H1 (cell line): ENCODE measurements around the gene PRR29. TPM values are rescaled to one million over a fixed set of nuclear protein-coding genes. Genes with fewer than 3 reads are reported as not detected.

Experiments
- CTCF ChIA-PET: fragments of 300-600 bp; sonication (Branson Sonifier 250); formaldehyde crosslinking; loops from one replicate; lab custom pipeline; 2021; ENCODE audit not compliant: partially characterized antibody; lab: Charles Lee
- POLR2A ChIA-PET: fragments of 300-600 bp; sonication (Branson Sonifier 250); formaldehyde crosslinking; loops from one replicate; lab custom pipeline; 2021; ENCODE audit warnings: inconsistent platforms; ENCODE audit not compliant: partially characterized antibody; lab: Charles Lee
- DNase-seq, 2 experiments: peaks; one replicate each; pipeline versions ENCODE4 v3.0.0 to v3.0.0-alpha.2; 2010 to 2022; ENCODE audit warnings: low spot score in 2 of 2, low read depth in 1 of 2, mixed read lengths in 1 of 2
- FAIRE-seq: peaks from 2 replicates; lab custom pipeline; 2011; peaks lifted over from hg19 to GRCh38; lab: Jason Lieb, UNC
- H2AFZ ChIP-seq: 2 replicates; pipeline ENCODE4 v1.8.1; 2012; ENCODE audit warnings: low read length, inconsistent platforms
- H2AK5ac ChIP-seq: 2 replicates; pipeline ENCODE4 v1.6.1; 2013; ENCODE audit warnings: low read depth, low read length
- H2BK120ac ChIP-seq: replicated peaks from 2 replicates; pipeline ENCODE3; 2013; ENCODE audit warnings: low read depth, low read length, inconsistent platforms
- H2BK12ac ChIP-seq: 2 replicates; pipeline ENCODE4 v1.6.1; 2013; ENCODE audit warnings: low read depth, low read length
- H2BK15ac ChIP-seq: 2 replicates; pipeline ENCODE4 v1.6.1; 2013; ENCODE audit warnings: low read length
- H2BK20ac ChIP-seq: 2 replicates; pipeline ENCODE4 v1.6.1; 2013; ENCODE audit warnings: low read length
- H2BK5ac ChIP-seq: 2 replicates; pipeline ENCODE4 v1.6.1; 2013; ENCODE audit warnings: low read depth, low read length
- H3K14ac ChIP-seq: 2 replicates; pipeline ENCODE4 v1.6.1; 2013; ENCODE audit warnings: inconsistent platforms; ENCODE audit not compliant: insufficient read length
- H3K18ac ChIP-seq: 2 replicates; pipeline ENCODE4 v1.6.1; 2013; ENCODE audit warnings: low read length; ENCODE audit errors: extremely low read depth
- H3K23ac ChIP-seq: 2 replicates; pipeline ENCODE4 v1.6.1; 2013; ENCODE audit warnings: inconsistent platforms; ENCODE audit not compliant: insufficient read length
- H3K23me2 ChIP-seq: 2 replicates; pipeline ENCODE4 v1.6.1; 2013; ENCODE audit warnings: low read depth, low read length
- H3K27ac ChIP-seq: 2 replicates; pipeline ENCODE4 v1.6.1; 2011; ENCODE audit warnings: low read depth, low read length, inconsistent platforms
- H3K27me3 ChIP-seq, 4 experiments: replicated peaks in 1 of 4; 1 replicate in 1 of 4; 2 replicates in 3 of 4; pipeline versions ENCODE4 v1.6.1 to v1.8.1; 2011 to 2013; ENCODE audit warnings: low read length in 3 of 4, mild to moderate bottlenecking in 3 of 4, inconsistent platforms in 2 of 4, mixed read lengths in 2 of 4, moderate library complexity in 1 of 4; ENCODE audit not compliant: control insufficient read depth in 3 of 4, insufficient read depth in 3 of 4; ENCODE audit errors: extremely low read depth in 1 of 4
- H3K36me3 ChIP-seq, 4 experiments: 2 replicates each; pipeline versions ENCODE4 v1.6.1 to v1.8.1; 2011 to 2013; ENCODE audit warnings: mild to moderate bottlenecking in 4 of 4, low read length in 3 of 4, moderate library complexity in 2 of 4, control low read depth in 1 of 4, inconsistent platforms in 1 of 4; ENCODE audit not compliant: insufficient read depth in 4 of 4, control insufficient read depth in 2 of 4
- H3K4ac ChIP-seq: replicated peaks from 2 replicates; pipeline ENCODE3; 2013; ENCODE audit warnings: low read length, low read depth, mixed read lengths, inconsistent platforms; ENCODE audit not compliant: insufficient read length
- H3K4me1 ChIP-seq, 4 experiments: replicated peaks in 1 of 4; 1 replicate in 1 of 4; 2 replicates in 3 of 4; pipeline versions ENCODE4 v1.6.1 to v1.8.1; 2011 to 2013; ENCODE audit warnings: low read length in 3 of 4, inconsistent platforms in 2 of 4, mixed read lengths in 1 of 4; ENCODE audit not compliant: insufficient read depth in 4 of 4, control insufficient read depth in 3 of 4
- H3K4me2 ChIP-seq, 2 experiments: 2 replicates each; pipeline versions ENCODE4 v1.6.1 to v1.8.1; 2011 to 2013; ENCODE audit warnings: low read depth in 2 of 2, low read length in 2 of 2, control low read depth in 1 of 2, inconsistent platforms in 1 of 2, mild to moderate bottlenecking in 1 of 2; ENCODE audit not compliant: insufficient read depth in 1 of 2
- H3K4me3 ChIP-seq, 4 experiments: fragments of 200-600, 300-600 bp in 1 of 4; sonication (generic), shearing (Covaris generic), sonication (Bioruptor Twin) in 1 of 4; 2 replicates each; pipeline versions ENCODE4 v1.5.1 to v1.8.1; 2011 to 2016; ENCODE audit warnings: low read length in 4 of 4, low read depth in 3 of 4, control low read depth in 2 of 4, inconsistent platforms in 2 of 4, mild to moderate bottlenecking in 2 of 4, mixed read lengths in 1 of 4, moderate library complexity in 1 of 4; ENCODE audit not compliant: insufficient read depth in 2 of 4; ENCODE audit errors: extremely low read depth in 1 of 4
- H3K56ac ChIP-seq: replicated peaks from 2 replicates; pipeline ENCODE3; 2013; ENCODE audit warnings: low read depth, mild to moderate bottlenecking, mixed read lengths, low read length, inconsistent platforms; ENCODE audit not compliant: insufficient read length
- H3K79me1 ChIP-seq: 2 replicates; pipeline ENCODE4 v1.6.1; 2013; ENCODE audit warnings: low read depth, low read length, control low read depth
- H3K79me2 ChIP-seq, 2 experiments: 2 replicates each; pipeline versions ENCODE4 v1.6.1 to v1.8.1; 2012 to 2013; ENCODE audit warnings: low read length in 2 of 2, mild to moderate bottlenecking in 2 of 2, inconsistent platforms in 1 of 2; ENCODE audit not compliant: insufficient read depth in 2 of 2, control insufficient read depth in 1 of 2
- H3K9ac ChIP-seq, 4 experiments: replicated peaks in 1 of 4; 1 replicate in 1 of 4; 2 replicates in 3 of 4; pipeline versions ENCODE4 v1.6.1 to v1.8.1; 2011 to 2013; ENCODE audit warnings: low read depth in 3 of 4, low read length in 3 of 4, control low read depth in 2 of 4, mild to moderate bottlenecking in 2 of 4, moderate library complexity in 2 of 4, inconsistent platforms in 1 of 4; ENCODE audit errors: extremely low read depth in 1 of 4
- H3K9me3 ChIP-seq, 2 experiments: 2 replicates each; pipeline versions ENCODE4 v1.6.1 to v1.8.1; 2012 to 2013; ENCODE audit warnings: mild to moderate bottlenecking in 2 of 2, moderate library complexity in 2 of 2, control low read depth in 1 of 2, inconsistent platforms in 1 of 2, low read depth in 1 of 2, low read length in 1 of 2, mixed read lengths in 1 of 2; ENCODE audit not compliant: insufficient read depth in 2 of 2
- H4K20me1 ChIP-seq, 2 experiments: replicated peaks in 1 of 2; 2 replicates each; pipeline versions ENCODE3 to v1.8.1; 2011 to 2013; ENCODE audit warnings: inconsistent platforms in 2 of 2, low read length in 2 of 2, mild to moderate bottlenecking in 1 of 2; ENCODE audit not compliant: insufficient read depth in 2 of 2, control insufficient read depth in 1 of 2
- H4K5ac ChIP-seq: 2 replicates; pipeline ENCODE4 v1.6.1; 2013; ENCODE audit warnings: low read length, low read depth, mixed read lengths, inconsistent platforms; ENCODE audit not compliant: insufficient read length
- H4K8ac ChIP-seq: 2 replicates; pipeline ENCODE4 v1.8.0; 2013; ENCODE audit warnings: mild to moderate bottlenecking, moderate library complexity, low read length, inconsistent platforms; ENCODE audit not compliant: insufficient read depth; ENCODE audit errors: extremely low read depth
- H4K91ac ChIP-seq: replicated peaks from 2 replicates; pipeline ENCODE3; 2013; ENCODE audit warnings: low read length, mixed read lengths, inconsistent platforms; ENCODE audit not compliant: insufficient read length
- CREB1 ChIP-seq: IDR thresholded peaks from 2 replicates; pipeline ENCODE4 v1.6.1; 2012; ENCODE audit warnings: inconsistent platforms
- CTBP2 ChIP-seq: IDR thresholded peaks from 2 replicates; pipeline ENCODE4 v1.7.0; 2011; ENCODE audit warnings: borderline replicate concordance, mild to moderate bottlenecking, moderate library complexity, mixed read lengths, low read length; ENCODE audit not compliant: insufficient read depth, insufficient read length
- EGR1 ChIP-seq: IDR thresholded peaks from 2 replicates; pipeline ENCODE4 v1.6.1; 2011; ENCODE audit warnings: low read depth, low read length, borderline replicate concordance
- GABPA ChIP-seq: IDR thresholded peaks from 2 replicates; pipeline ENCODE4 v1.6.1; 2011; ENCODE audit warnings: mild to moderate bottlenecking, low read length, moderate library complexity, borderline replicate concordance; ENCODE audit not compliant: insufficient read depth
- MAFK ChIP-seq: IDR thresholded peaks from 2 replicates; pipeline ENCODE4 v1.6.1; 2012; ENCODE audit warnings: low read depth, mild to moderate bottlenecking, improper control_type of control experiment, low read length
- PHF8 ChIP-seq: fragments of 200-600 bp; sonication (generic); conservative IDR thresholded peaks from 2 replicates; pipeline ENCODE4 v1.7.1; 2012; ENCODE audit warnings: low read depth, mild to moderate bottlenecking, inconsistent platforms, low read length, moderate library complexity
- RBBP5 ChIP-seq: IDR thresholded peaks from 2 replicates; pipeline ENCODE4 v1.7.1; 2012; ENCODE audit warnings: low read depth, mild to moderate bottlenecking, inconsistent platforms, low read length, moderate library complexity, borderline replicate concordance
- SP2 ChIP-seq: IDR thresholded peaks from 2 replicates; pipeline ENCODE4 v1.6.1; 2012; ENCODE audit warnings: mild to moderate bottlenecking, low read length, inconsistent platforms
- SUZ12 ChIP-seq: fragments of 200-600 bp; sonication (generic); IDR thresholded peaks from 2 replicates; pipeline ENCODE4 v1.6.1; 2012; ENCODE audit warnings: mild to moderate bottlenecking, inconsistent platforms, low read length, moderate library complexity, mixed read lengths
- TAF7 ChIP-seq: optimal IDR thresholded peaks from 2 replicates; pipeline ENCODE3; 2011; ENCODE audit warnings: low read depth, mild to moderate bottlenecking, inconsistent platforms, low read length, moderate library complexity, borderline replicate concordance
- TEAD4 ChIP-seq: IDR thresholded peaks from 2 replicates; pipeline ENCODE4 v1.6.1; 2012; ENCODE audit warnings: low read depth, low read length, inconsistent platforms, mixed read lengths
- WGBS, 2 experiments: shearing (Covaris generic) in 1 of 2; methylation state at CpG; one replicate each; pipeline versions ENCODE4 v1.1.6 to v1.1.7; 2013 to 2015; ENCODE audit warnings: low lambda C conversion rate in 2 of 2, mixed read lengths in 2 of 2, inconsistent platforms in 1 of 2, low coverage in 1 of 2, missing lambda C conversion rate in 1 of 2; ENCODE audit not compliant: insufficient replicate concordance in 2 of 2, insufficient coverage in 1 of 2, insufficient read length in 1 of 2; ENCODE audit errors: extremely low coverage in 1 of 2, missing lambda C conversion rate in 1 of 2; 5-methylcytosine and 5-hydroxymethylcytosine counted together
- polyA plus RNA-seq, 7 experiments: library from polyadenylated mRNA; depleted of rRNA in 3 of 7; stranded (reverse) in 5 of 7; unstranded in 2 of 7; fragments of >200 nt in 5 of 7; fragments of 200-250 nt in 2 of 7; gene quantifications; 1 replicate in 5 of 7; 2 replicates in 1 of 7; 4 replicates in 1 of 7; pipeline versions ENCODE4 v1.2.1 to v1.2.3, GENCODE V29; 2011 to 2013; ENCODE audit warnings: missing spikeins in 2 of 7, mixed read lengths in 2 of 7
- total RNA-seq: library from RNA; stranded (reverse); fragmentation: NEBNext Ultra II Directional; extraction: Animal tissue kit (Norgen Biotek cat#: 25700); gene quantifications from 2 replicates; pipeline ENCODE4 v1.2.1, GENCODE V29; 2021
- TF ChIP-seq, protein P1 (sequence below): IDR thresholded peaks from 2 replicates; pipeline ENCODE4 v1.6.1; 2012; ENCODE audit warnings: inconsistent platforms

The PRR29 gene
- total and polyA plus RNA-seq, 2 of the 8 experiments (the other 6 are each of a cell fraction or from before 2014, with no cell fraction given), result 0.67 to 0.83 TPM

DNA sequence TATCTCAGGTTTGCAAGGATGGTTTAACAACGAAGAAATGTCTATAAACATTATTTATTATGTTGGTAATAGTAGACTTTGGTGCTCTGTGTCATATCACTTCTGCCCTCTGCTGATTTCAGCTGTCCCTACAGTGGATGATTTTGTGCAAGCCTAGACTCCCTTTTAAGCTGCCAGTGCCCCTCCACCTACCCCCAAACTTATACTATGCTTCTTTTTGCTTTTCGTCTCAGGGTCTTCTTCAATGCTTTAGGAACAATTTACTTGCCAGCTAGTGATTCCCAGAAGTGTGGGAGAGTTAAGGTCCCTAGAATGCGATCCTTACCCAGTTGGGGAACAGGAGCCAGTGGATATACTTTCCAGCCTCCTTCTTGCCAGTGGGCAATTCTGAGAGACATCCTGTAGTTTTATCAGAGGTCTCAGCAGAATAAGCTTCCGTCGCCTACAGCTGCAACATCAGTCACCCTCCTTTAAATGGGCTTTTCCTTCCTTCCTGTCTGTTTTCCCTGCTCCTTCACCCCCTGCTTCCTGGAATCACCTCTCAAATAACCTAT lies 18.2 kb downstream of the PRR29 start:
- Histone ChIP-seq H3K9ac (no peak overlapping the region), H3K27ac (no peak overlapping the region), H3K36me3 (no peaks in the 10 kb centered on the region), H3K18ac (no peak overlapping the region), H2AFZ (no peak overlapping the region), H3K4me1 (peaks cover 0 to 5% (median 3%) of the 10 kb centered on the region in 4 experiments; a peak in 5 of 7 replicates), H2BK5ac (no peak overlapping the region), H3K79me1 (no peaks in the 10 kb centered on the region), H2AK5ac (no peak overlapping the region), H2BK20ac (no peak overlapping the region), H2BK12ac (no peak overlapping the region), H3K4ac (no peak overlapping the region), H3K23me2 (no peaks in the 10 kb centered on the region), H3K14ac (no peak overlapping the region), H4K20me1 (no peaks in the 10 kb centered on the region), H3K27me3 (no peaks in the 10 kb centered on the region), H3K56ac (no peak overlapping the region), H4K5ac (no peak overlapping the region), H3K79me2 (no peaks in the 10 kb centered on the region), H4K91ac (no peak overlapping the region), H3K4me2 (no peak overlapping the region), H3K9me3 (no peaks in the 10 kb centered on the region), H2BK15ac (no peak overlapping the region), H2BK120ac (no peak overlapping the region), H4K8ac (no peak overlapping the region), H3K23ac (no peak overlapping the region), H3K4me3 (no peak overlapping the region)
- DNase-seq (peak in 1 of 2 experiments; percentile 38), FAIRE-seq (no peak)
- ChIA-PET CTCF (interaction anchor here (0.5 to 3.5 kb wide), 25 partner anchors 9 to 329 kb away, joined by 3 to 25 read pairs (median 4); partner anchors contain the start of gene PRR29), POLR2A (no interaction called here)
- 80% methylated on average over 5 of the region's 5 CpGs; no CpG with 5 or more reads in 1 of the 2 experiments for WGBS, 2 experiments
- TF ChIP-seq CTBP2 (no peak), RBBP5 (no peak), TEAD4 (no peak), SP2 (no peak), GABPA (no peak), MAFK (no peak), SUZ12 (no peak), EGR1 (no peak), CREB1 (no peak), PHF8 (no peak), TAF7 (no peak)
- TF ChIP-seq, protein P1, sequence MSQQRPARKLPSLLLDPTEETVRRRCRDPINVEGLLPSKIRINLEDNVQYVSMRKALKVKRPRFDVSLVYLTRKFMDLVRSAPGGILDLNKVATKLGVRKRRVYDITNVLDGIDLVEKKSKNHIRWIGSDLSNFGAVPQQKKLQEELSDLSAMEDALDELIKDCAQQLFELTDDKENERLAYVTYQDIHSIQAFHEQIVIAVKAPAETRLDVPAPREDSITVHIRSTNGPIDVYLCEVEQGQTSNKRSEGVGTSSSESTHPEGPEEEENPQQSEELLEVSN, result no peak
